Esophagus muscularis mucosa (tissue), 3 donors: ENCODE results near the gene PADI6.

ENCODE experiments used
- CTCF ChIP-seq, 3 experiments: fragments of 200-600 bp in 2 of 3; fragments of 450-650 bp in 1 of 3; sonication (generic) in 2 of 3; IDR thresholded peaks; one replicate each; pipeline ENCODE4 v1.5.1; 2017 to 2019; ENCODE audit warnings: antibody characterized with exemption in 3 of 3, mild to moderate bottlenecking in 2 of 3, moderate library complexity in 1 of 3
- POLR2A ChIP-seq: fragments of 450-650 bp; IDR thresholded peaks from one replicate; pipeline ENCODE4 v1.6.1; 2017; ENCODE audit warnings: antibody characterized with exemption, moderate library complexity, mild to moderate bottlenecking, low read depth
- POLR2AphosphoS5 ChIP-seq, 2 donors: sonication (generic); formaldehyde crosslinking; IDR thresholded peaks; one replicate each; pipeline ENCODE4 v1.6.1; 2017; ENCODE audit warnings: antibody characterized with exemption in 2 of 2

GRCh38 chr1:17403081-17403480, 31.1 kb downstream of the PADI6 start:
- TF ChIP-seq POLR2A (no peak), CTCF (IDR thresholded peaks at IDR 0.05) (no peak), POLR2AphosphoS5 (IDR thresholded peaks at IDR 0.05) (no peak)
